SK-N-MC (cell line): Measurements from ENCODE around the gene PPARA.

Experiments
- EZH2 ChIP-seq: fragments of 200-600 bp; sonication (generic); IDR thresholded peaks from one replicate; pipeline ENCODE4 v1.6.1; 2017; ENCODE audit warnings: antibody characterized with exemption
- FOXP2 ChIP-seq: optimal IDR thresholded peaks from 2 replicates; pipeline ENCODE3; 2011; ENCODE audit warnings: mild to moderate bottlenecking, moderate library complexity; ENCODE audit not compliant: insufficient read depth; ENCODE audit errors: extremely low read length, control extremely low read depth
- POLR2AphosphoS5 ChIP-seq: IDR thresholded peaks from 2 replicates; pipeline ENCODE4 v1.6.1; 2012; ENCODE audit warnings: mild to moderate bottlenecking, low read depth, low read length, borderline replicate concordance

- no peak for TF ChIP-seq EZH2
- no peak for TF ChIP-seq POLR2AphosphoS5
- no peak for TF ChIP-seq FOXP2
These were observed 136.9 kb downstream of the PPARA start for GRCh38 chr22:46286941-46287872.
